Ammon's horn (tissue), 1 donor: Measurements from ENCODE around the gene FKRP.
A peak's percentile ranks its signal among the peaks of the same experiment; 100 is the strongest.
"Not testable (repeated sequence)": the region's sequence is repeated elsewhere in the genome, so short reads cannot be mapped to it uniquely, and the experiment has no call there.

Experiments
- DNase-seq: peaks from one replicate; pipeline ENCODE4 v3.0.0-alpha.2; 2016; ENCODE audit warnings: low spot score

FKRP gene

GRCh38 chr19:46745521-46746280 is at the start of gene FKRP:
Gene FKRP (plus strand): TSS chr19:46746057. CDS start chr19:46755451, 9,394 bp downstream.
- DNase-seq, result peak; percentile 11

GRCh38 chr19:46696866-46697203 is 49.0 kb upstream of the FKRP start:
- no peak for DNase-seq

GRCh38 chr19:46697204-46697960 is 48.5 kb upstream of the FKRP start:
- DNase-seq, result peak; percentile 65

- DNase-seq, result no peak
Observed at GRCh38 chr19:46698395-46699321, 47.2 kb upstream of the FKRP start.

- DNase-seq, result no peak
Observed at GRCh38 chr19:46700704-46701103, 45.2 kb upstream of the FKRP start.

- peak; percentile 52 for DNase-seq
Observed at GRCh38 chr19:46704379-46705076, 41.3 kb upstream of the FKRP start.

GRCh38 chr19:46710687-46711086 is 35.2 kb upstream of the FKRP start:
- no peak for DNase-seq

GRCh38 chr19:46712768-46713338 is 33.0 kb upstream of the FKRP start:
- DNase-seq, result not testable (repeated sequence)

- DNase-seq, result peak; percentile 78
Observed at GRCh38 chr19:46713781-46714443, 31.9 kb upstream of the FKRP start.

GRCh38 chr19:46714444-46715106 is 31.3 kb upstream of the FKRP start:
- no peak for DNase-seq

GRCh38 chr19:46715620-46715974 is 30.3 kb upstream of the FKRP start:
- no peak for DNase-seq

GRCh38 chr19:46715975-46716671 is 29.7 kb upstream of the FKRP start:
- DNase-seq, result no peak

GRCh38 chr19:46716672-46717033 is 29.2 kb upstream of the FKRP start:
- no peak for DNase-seq

- peak; percentile 86 for DNase-seq
Observed at GRCh38 chr19:46717034-46717715, 28.7 kb upstream of the FKRP start, which contains the start of gene PRKD2. Gene PRKD2 (minus strand): TSS chr19:46717114. CDS start chr19:46716370, 744 bp downstream.

- DNase-seq, result no peak
Observed at GRCh38 chr19:46717716-46718143, 28.1 kb upstream of the FKRP start.

- no peak for DNase-seq
Observed at GRCh38 chr19:46718157-46718933, 27.5 kb upstream of the FKRP start.

- no peak for DNase-seq
Observed at GRCh38 chr19:46718934-46719622, 26.8 kb upstream of the FKRP start.
